Measurements from ENCODE around the gene PABPN1L. TPM values are rescaled to one million over a fixed set of nuclear protein-coding genes. Genes with fewer than 3 reads are reported as not detected.

Gene PABPN1L
- total and polyA plus RNA-seq, 2 donors (not counting 3 experiments of a cell fraction or from before 2014, with no cell fraction given): not detected

GRCh38 chr16:88871730-88872416, 5.4 kb upstream of the PABPN1L start:
- no TSS peak for BruUV-seq (replicated peaks)
- H3K4me2 ChIP-seq (ENCODE audit: insufficient read depth, low read length): no peak overlapping the region
- no peaks in the 10 kb centered on the region for H3K79me2 ChIP-seq (ENCODE audit: control insufficient read depth, insufficient read depth, low read length)
- ChIA-PET POLR2A (no interaction called here), CTCF (interaction anchor here (1.1 kb wide), 1 partner anchor 14 kb away, joined by 5 read pairs; no protein-coding TSS in a partner anchor)
- no peaks in the 10 kb centered on the region for H3K4me1 ChIP-seq (ENCODE audit: control insufficient read depth, extremely low read depth, insufficient read depth, low read length)
- H3K9me3 ChIP-seq (replicated peaks; ENCODE audit: control insufficient read depth, insufficient read depth, low read length): no peaks in the 10 kb centered on the region
- no peaks in the 10 kb centered on the region for H3K9me1 ChIP-seq (replicated peaks; ENCODE audit: control insufficient read depth, extremely low read depth, insufficient read depth, low read length)
- FAIRE-seq (no peak), DNase-seq (ENCODE audit: low read depth, low spot score) (no peak)
- no peaks in the 10 kb centered on the region for H4K20me1 ChIP-seq (replicated peaks; ENCODE audit: control insufficient read depth, extremely low read depth, insufficient read depth, low read length)
- H3K9ac ChIP-seq (replicated peaks; ENCODE audit: extremely low read depth, insufficient read depth, low read length): no peak overlapping the region
- H3K4me3 ChIP-seq (replicated peaks in 1 of 3; ENCODE audit: insufficient read depth in 1 of 3, low read depth in 1 of 3, low read length in 3 of 3): no peak overlapping the region
- no peak overlapping the region for H2AFZ ChIP-seq (ENCODE audit: low read depth, low read length)
- dilution Hi-C loops (cut with MboI; ENCODE audit: extremely low pct_ligation_motif_present, low sequenced_read_pairs): no loop called here
- TF ChIP-seq MYC (IDR thresholded peaks at IDR 0.05; ENCODE audit: low read depth, low read length): no peak
- TF ChIP-seq MAX (IDR thresholded peaks at IDR 0.05; ENCODE audit: insufficient read depth, insufficient read length): no peak
- no peak for TF ChIP-seq CTCF (IDR thresholded peaks at IDR 0.05; ENCODE audit: extremely low read depth in 1 of 2, insufficient read depth in 1 of 2, low read depth in 1 of 2, low read length in 2 of 2)
- no peak for TF ChIP-seq JUN (IDR thresholded peaks at IDR 0.05; ENCODE audit: borderline replicate concordance, insufficient read depth, insufficient read length, low read depth)
- TF ChIP-seq POLR2A (IDR thresholded peaks at IDR 0.05; ENCODE audit: low read depth, low read length): no peak
- no peak for TF ChIP-seq EZH2 (IDR thresholded peaks at IDR 0.05; ENCODE audit: borderline replicate concordance, low read depth, low read length, severe bottlenecking)
- no peak for TF ChIP-seq POLR2AphosphoS5 (IDR thresholded peaks at IDR 0.05; ENCODE audit: insufficient read depth, low read depth, low read length)
- TF ChIP-seq FOS (IDR thresholded peaks at IDR 0.05; ENCODE audit: borderline replicate concordance, insufficient read depth, low read length): no peak
- TF ChIP-seq GATA2 (IDR thresholded peaks at IDR 0.05; ENCODE audit: insufficient read depth, insufficient read length, low read depth, low read length): no peak
- H3K27ac ChIP-seq (ENCODE audit: insufficient read depth, low read depth, low read length): no peak overlapping the region
- intact Hi-C loops (cut with micrococcal nuclease): no loop called here
- H3K36me3 ChIP-seq (ENCODE audit: control insufficient read depth in 2 of 2, extremely low read depth in 1 of 2, insufficient read depth in 2 of 2, low read length in 2 of 2): no peaks in the 10 kb centered on the region
- no peaks in the 10 kb centered on the region for H3K27me3 ChIP-seq (ENCODE audit: control insufficient read depth in 2 of 2, insufficient read depth in 2 of 2, low read length in 2 of 2)

Measured in endothelial cell of umbilical vein (primary cell).